Stimulated activated CD4-positive, alpha-beta T cell treated with anti-CD3 and anti-CD28 coated beads, Interleukin-4, amount 100 ng/mL, for 24 hours (primary cell): ENCODE data around the gene MAP3K5.
"Not testable (repeated sequence)": the region's sequence is repeated elsewhere in the genome, so short reads cannot be mapped to it uniquely, and the experiment has no call there.

Experiments used
- DNase-seq: peaks from one replicate; pipeline ENCODE4 v3.0.0-alpha.2; 2020

MAP3K5 gene

GRCh38 chr6:136792095-136792409 lies 225 bp downstream of the MAP3K5 start:
- no peak for DNase-seq

DNA sequence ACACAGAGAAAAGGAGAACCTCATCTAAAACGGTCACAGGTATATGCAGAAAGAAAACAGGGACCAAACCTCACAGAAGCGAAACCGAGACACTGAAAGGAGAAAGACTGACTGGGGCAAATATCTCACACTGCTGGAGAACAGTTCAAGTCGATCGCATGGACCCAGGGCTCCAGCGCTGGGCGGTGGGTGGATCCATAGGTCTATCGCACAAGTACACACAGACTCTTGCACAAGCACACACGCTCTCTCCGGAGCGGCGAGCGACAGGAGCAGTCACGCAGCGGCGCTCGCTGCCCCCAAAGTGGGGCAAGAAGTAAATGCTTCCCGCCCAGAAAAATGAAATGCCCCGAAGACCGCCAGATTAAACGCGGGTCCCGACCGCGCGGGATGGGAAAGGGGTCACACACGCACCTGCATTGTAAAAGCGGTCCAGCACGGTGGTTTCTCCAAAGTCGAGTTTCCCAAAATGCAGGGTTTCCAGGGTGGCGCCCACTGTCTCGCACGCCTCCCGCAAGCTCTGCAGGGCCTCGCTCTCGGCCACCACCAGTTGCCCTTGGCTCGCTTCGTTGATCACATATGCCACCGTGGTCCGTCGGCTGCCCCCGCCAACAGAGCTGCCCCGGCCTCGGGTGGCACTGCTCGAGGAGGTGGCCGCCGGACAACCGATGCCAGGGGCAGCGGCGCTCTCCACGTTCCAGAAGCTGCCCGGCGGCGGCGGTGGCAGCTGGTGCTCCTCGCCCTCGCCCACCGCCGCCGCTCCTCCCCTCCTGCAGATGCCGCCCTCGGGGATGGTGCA lies 782 bp downstream of the MAP3K5 start:
- peak; percentile 54 for DNase-seq

GRCh38 chr6:136790411-136791295 lies 1.6 kb downstream of the MAP3K5 start:
- no peak for DNase-seq

- not testable (repeated sequence) for DNase-seq
Measured at GRCh38 chr6:136789440-136789839, 2.8 kb downstream of the MAP3K5 start.

GRCh38 chr6:136788069-136788902 lies 4.0 kb downstream of the MAP3K5 start:
- DNase-seq, result peak; percentile 41

DNA sequence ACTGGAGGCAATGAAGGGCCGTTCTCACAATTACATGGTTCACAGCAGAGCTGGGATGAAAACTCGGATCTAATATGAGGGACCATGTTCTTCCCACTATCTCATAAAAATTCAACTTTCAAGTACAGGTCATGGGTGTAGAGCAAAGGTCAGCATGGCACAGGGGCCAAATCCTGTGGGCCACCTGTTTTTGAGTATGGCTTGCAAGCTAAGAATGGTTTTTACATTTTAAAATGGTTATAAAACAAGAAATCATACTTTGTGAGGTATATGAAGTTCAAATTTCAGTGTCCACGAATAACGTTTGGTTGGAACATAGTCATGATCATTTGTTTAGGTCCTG lies 4.6 kb downstream of the MAP3K5 start:
- no peak for DNase-seq

- no peak for DNase-seq
Measured at GRCh38 chr6:136786658-136787057, 5.6 kb downstream of the MAP3K5 start.

DNA sequence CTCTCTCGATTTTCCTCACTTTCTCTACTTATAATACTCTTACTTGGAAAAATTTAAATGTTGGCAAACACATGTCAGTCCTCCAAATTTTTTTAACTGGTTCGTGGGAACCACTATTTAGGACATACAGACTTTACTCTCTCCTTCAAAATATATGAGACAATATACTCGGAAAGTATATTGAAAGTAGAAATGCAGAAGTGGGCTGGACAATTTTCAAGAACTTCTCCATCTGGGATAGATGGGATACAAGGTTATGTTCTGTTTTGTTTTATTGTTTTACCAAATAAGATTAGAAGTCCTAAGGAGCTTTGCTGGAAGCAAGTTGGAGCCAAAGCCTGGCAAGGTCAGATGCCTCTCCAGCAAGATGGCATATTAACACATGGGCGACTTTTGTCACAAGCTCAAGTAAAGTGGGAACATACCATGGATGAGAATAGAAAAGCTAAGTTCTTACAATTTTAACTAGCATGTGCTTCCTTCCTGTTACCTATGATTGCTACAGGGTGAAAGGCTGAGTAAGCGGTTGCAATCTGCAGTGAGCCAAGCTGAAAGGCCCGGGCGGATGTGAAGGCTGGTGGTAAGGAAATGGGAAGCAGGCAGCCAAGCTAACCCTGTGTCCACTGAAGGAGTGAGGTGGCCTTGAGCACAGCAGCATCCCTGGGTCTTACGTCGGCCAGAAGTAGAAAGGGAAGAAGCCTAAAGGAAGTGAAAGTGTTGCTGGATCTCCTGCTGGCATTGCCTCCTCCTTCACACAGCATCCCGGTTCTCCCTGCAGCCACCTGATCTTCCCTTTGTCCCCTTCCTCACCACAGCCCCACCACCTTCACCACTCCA lies 7.1 kb downstream of the MAP3K5 start:
- peak; percentile 45 for DNase-seq

DNA sequence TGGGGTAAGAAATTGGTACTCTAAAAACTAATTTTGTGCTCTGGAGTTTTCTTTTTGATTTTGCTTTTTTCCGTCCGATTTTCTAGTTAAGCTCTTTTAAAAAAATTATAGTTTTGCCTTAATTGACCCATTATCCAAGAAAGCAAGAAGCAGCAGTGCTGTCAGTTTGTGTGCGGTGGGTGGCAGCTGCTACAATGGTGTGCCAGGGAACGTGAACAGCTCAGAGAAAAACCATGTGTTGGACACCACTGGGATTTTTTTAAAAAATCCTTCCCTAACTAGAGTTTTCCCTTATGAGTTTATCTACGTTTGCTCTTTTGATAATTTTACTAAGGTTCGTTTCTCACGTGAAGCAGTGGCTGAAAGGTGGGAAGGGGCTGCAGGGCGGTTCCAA lies 8.0 kb downstream of the MAP3K5 start:
- no peak for DNase-seq

- no peak for DNase-seq
Measured at GRCh38 chr6:136783495-136784270, 8.6 kb downstream of the MAP3K5 start.

DNA sequence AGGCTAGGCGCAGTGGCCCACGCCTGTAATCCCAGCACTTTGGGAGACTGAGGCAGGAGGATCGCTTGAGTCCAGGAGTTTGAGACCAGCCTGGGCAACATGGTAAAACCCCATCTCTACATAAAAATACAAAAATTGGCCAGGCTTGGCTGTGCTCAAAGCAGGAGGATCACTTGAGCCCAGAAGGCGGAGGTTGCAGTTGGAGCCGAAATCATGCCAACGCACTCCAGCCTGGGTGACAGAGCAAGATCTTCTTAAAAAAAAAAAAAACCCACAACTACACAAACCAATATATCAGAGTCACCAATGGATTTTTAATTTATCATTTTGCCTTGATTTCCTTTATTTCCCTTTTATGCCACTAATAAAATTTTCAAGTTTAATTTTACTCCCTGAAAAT lies 9.3 kb downstream of the MAP3K5 start:
- no peak for DNase-seq

- DNase-seq, result no peak
Measured at GRCh38 chr6:136782021-136782770, 10.1 kb downstream of the MAP3K5 start.

GRCh38 chr6:136780972-136781371 lies 11.3 kb downstream of the MAP3K5 start:
- no peak for DNase-seq

DNA sequence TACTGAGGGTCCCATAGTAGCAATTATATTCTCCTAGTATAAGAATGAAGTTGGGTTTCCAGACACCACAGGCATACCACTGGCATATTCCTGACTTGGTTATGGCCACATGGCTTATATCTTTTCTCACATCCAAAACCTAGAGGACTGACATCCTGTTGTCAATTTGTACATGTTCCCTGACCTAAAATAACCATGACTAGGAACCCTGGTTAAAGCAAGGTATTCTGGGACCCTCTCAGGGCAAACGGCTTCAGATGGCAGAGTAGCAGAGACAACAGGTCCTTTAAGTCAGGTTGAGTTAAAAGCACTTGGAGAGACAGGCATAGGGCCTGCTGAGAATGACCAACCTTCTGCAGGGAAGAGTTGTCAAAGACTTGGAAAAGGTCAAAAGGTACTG lies 12.6 kb downstream of the MAP3K5 start:
- DNase-seq, result no peak

GRCh38 chr6:136777651-136778050 lies 14.6 kb downstream of the MAP3K5 start:
- no peak for DNase-seq

- no peak for DNase-seq
Measured at GRCh38 chr6:136775548-136775947, 16.7 kb downstream of the MAP3K5 start.

DNA sequence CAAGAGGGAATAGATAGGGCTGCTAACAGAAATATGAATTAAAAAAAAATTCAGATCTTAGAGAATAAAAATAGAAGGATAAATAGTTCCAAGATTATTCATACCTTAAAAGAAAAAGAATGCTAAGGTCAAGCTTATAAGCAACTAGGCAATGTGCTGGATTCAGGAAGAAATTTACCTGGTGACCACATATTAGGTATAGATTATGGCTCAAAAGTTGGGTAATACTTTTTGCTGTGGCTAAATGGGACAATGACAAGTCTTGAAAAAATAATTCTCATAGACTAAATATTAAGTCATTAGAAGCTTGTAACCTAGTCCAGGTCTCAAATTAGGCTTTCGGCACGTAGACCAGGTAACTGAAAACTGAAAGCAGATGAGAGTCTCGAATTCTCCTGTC lies 17.2 kb downstream of the MAP3K5 start:
- DNase-seq, result no peak

DNA sequence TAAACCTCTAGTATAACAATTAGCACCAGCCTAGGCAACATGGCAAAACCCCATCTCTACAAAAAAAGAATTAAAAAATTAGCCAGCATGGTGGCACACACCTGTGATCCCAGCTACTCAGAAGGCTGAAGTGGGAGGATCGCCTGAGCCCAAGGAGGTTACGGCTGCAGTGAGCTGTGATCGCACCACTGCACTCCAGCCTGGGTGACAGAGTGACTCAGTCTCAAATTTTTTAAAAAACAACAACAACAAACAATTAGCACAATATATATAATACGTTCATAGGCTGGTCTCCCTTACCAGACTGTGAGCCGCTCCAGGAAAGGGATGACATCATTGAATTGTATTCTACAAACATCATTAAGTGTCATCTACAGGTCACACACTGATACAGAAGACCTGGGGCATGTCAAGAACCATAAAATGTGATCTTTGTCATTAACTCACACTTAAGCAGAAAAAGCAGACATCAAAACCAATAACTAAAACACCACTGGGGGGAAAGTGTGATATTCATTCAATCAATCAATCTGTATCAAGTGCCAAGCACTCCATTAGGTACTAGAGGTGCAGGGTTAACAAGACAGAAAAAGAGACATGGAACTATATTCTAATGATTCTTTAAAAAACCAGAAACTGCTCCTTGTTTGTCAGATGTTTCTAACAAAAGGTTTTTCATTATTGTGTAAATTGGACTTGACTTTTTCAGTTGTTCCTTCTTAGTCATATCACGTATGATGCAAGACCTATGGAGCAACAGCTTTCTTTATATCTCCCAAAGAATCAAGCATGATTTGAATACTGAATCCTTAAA lies 17.8 kb downstream of the MAP3K5 start:
- no peak for DNase-seq

GRCh38 chr6:136773473-136773796 lies 18.8 kb downstream of the MAP3K5 start:
- no peak for DNase-seq
